HG02870 (cell line): Measurements from ENCODE around the gene YJU2.
A peak's percentile ranks its signal among the peaks of the same experiment; 100 is the strongest.
"Not testable (repeated sequence)": the region's sequence is repeated elsewhere in the genome, so short reads cannot be mapped to it uniquely, and the experiment has no call there.

Source experiments
- ATAC-seq: cut with Tn5 transposase; IDR thresholded peaks from one replicate; pipeline ENCODE4 v1.9.1; 2021; ENCODE audit warnings: mild to moderate bottlenecking, moderate library complexity; ENCODE audit not compliant: unreplicated experiment

YJU2 gene

GRCh38 chr19:4246767-4247593 is at the start of gene YJU2:
YJU2 (plus strand) TSS chr19:4247080; CDS start chr19:4247147, 67 bp downstream.
- peak; percentile 86 for ATAC-seq

- ATAC-seq = no peak
Measured at GRCh38 chr19:4197228-4197624, 49.7 kb upstream of the YJU2 start.

DNA sequence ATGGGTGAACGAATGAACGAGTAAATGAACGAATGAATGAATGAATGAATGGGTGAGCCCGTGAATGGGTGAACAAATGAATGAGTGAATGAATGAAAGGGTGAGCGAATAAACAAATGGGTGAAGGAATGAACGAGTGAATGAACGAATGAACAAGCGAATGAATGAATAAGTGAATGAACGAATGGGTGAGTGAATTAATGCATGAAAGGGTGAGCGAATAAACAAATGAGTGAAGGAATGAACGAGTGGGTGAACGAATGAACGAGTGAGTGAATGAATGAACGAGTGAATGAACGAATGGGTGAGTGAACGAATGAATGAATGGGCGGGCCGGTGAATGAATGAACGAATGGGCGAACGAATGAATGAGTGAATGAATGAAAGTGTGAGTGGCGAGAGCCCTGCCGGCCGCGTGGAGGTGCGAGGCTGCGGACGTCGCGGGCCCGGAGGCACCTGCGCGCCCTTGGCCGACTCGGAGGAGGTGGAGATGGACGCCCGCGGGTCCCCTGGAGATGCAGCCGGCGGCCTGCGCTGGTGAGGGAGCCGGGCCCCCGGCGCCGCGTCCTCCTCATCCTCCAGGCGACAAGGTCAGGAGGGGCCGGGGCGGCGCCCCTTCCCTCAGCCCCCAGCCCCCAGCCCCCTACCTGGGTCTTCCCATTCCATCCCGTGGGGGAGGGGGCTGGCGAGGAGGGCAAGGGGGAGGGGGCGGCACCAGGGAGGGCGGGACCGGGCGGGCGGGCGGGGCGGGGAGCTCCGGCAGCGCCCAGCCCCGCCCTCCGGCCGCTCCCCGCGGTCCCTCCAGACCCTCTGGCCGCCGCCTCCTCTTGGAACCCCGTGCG is 49.0 kb upstream of the YJU2 start:
- no peak for ATAC-seq

DNA sequence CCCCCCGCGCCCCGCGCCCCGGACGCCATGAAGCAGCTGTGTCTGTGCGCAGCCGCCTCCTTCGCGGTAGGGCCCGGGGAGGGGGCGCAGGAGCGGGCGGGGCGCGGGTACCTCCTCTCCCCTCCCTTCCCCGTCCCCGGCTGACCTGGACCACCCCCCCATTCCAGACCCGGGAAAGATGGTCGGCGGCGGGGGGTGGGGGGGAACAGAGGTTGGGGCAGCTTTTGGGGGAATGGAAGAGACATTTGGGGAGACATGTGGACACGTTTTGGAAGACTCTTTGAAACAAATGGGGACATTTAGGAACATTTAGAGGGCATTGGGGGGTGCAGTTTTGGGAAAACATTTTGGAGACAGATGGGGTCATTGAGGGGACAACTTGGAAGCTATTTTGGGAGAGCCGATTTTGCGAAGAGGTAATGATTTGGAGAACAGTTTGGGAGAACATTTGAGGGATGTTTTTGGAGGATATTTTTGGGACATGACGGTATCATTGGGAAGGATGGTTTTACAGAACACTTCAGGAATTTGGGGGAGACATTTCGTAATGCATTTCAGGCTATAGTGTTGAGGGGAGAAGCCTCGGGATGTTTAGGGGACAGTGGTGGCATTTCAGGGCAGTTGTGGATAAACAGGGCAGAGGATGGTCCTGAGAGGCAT is 48.3 kb upstream of the YJU2 start:
- ATAC-seq = no peak

DNA sequence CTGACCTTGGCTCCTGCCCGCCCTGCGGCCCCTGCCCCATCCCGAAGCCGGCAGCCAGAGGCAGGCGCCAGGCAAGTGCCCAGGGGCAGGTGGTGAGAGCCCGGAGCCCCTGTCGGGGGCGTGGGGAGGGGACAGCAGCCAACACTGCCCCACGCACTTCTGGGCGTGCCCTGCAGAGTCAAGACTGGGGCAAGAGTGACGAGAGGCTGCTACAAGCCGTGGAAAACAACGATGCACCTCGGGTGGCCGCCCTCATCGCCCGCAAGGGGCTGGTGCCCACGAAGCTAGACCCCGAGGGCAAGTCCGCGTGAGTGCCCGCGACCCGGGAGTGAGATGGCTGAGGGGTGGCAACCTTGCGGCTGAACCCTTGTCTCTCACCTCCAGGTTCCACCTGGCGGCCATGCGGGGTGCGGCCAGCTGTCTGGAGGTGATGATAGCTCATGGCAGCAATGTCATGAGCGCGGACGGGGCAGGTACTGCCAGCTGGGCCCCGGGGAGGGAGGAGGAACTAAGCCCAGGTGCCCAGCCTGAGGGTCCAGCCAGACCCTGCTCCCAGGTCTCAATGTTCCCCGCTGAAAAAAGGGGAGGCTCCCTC is 47.1 kb upstream of the YJU2 start:
- no peak for ATAC-seq

- ATAC-seq = no peak
Measured at GRCh38 chr19:4200940-4201542, 45.8 kb upstream of the YJU2 start.

GRCh38 chr19:4201798-4202197 is 45.1 kb upstream of the YJU2 start:
- ATAC-seq = no peak

DNA sequence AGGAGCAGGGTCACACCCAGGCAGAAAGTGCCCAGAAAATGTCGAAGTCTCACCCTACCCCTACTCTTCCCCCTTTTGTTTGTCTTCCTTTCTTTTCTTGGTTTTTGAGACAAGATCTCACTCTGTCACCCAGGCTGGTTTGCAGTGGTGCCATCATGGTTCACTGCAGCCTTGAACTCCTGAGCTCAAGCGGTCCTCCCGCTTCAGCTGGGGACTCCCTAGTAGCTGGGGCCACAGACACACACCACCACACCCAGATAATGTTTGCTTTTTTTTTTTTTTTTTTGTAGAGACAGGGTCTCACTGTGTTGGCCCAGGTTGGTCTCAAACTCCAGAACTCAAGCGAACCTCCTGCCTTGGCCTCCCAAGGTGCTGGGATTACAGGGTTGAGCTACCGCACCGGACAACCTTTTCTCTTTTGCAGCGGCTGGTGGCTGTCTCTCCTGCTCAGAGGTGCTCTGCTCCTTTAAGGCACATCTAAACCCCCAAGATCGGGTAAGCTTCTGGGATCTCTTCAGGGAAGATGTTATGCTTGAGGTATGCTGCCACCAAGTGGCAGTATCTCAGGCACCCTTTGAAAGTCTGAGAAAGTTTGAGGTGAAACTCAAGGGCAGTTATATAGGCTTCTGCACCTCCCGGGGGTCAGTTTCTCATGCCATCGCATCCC is 39.9 kb upstream of the YJU2 start:
- ATAC-seq = no peak

DNA sequence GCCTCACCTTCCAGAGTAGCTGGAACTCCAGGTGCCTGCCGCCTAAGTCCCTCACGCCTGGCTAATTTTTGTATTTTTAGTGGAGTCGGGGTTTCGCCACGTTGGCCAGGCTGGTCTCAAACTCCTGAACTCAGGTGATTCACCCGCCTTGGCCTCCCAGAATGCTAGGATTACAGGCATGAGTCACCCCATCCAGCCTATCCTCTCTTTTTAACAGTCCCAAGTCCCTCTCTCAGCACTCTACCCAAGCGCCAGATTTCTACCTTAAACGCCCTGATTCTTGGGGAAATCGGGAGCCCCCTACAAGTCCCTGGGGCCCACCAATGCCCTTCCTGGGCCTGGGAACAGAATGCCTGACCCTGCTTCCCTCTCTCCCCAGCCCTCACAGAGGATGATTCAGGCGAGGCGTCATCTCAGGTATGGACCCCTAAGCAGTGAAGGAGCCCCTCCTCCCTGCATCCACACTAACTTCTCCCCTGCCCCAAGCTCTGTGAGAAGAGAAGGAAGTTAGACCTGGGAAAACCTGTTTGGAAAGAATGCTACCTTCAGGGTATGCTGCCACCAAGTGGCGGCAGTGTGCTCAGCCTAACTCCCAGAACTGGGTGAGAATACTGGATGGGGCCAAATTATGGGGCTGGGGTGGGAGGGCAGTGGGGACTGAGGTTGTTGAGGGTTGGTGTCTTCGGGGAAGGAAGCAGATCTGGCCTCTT is 38.3 kb upstream of the YJU2 start:
- no peak for ATAC-seq

GRCh38 chr19:4210166-4210731 is 36.6 kb upstream of the YJU2 start:
- ATAC-seq = no peak

DNA sequence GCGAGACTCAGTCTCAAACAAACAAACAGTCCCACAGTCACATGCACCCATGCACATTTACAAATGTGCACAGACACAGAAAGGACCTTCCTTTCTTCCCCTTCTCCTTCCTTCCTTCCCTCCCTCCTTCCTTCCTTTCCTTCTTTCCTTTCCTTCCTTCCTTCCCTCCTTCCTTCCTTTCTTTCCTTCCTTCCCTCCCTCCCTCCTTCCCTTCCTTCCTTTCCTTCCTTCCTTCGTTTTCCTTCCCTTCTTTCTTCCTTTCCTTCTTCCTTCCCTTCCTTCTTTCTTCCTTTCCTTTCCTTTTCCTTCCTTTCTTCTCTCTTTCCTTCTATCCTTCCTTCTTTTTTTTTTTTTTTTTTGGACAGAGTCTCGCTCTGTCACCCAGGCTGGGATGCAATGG is 33.8 kb upstream of the YJU2 start:
- no peak for ATAC-seq

DNA sequence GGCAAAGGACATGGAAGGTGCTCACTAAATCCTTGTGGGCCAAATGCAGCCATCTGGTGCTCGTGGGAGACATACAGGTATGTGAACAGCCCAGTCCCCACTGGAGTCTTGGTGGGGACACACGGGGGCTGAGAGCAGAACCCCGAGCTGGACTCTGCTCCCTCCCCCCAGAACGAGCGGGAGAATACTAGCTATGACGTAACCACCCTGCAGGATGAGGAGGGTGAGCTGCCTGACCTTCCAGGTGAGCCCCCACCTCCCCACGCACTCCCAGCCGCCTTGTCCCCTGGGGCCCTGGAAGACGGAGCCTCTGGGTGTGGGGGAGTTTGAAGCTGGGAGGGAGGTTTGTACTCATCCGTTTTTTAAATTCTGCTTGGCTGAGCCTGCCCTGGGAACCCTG is 31.1 kb upstream of the YJU2 start:
- no peak for ATAC-seq

- ATAC-seq = no peak
Measured at GRCh38 chr19:4216846-4217245, 30.0 kb upstream of the YJU2 start.

DNA sequence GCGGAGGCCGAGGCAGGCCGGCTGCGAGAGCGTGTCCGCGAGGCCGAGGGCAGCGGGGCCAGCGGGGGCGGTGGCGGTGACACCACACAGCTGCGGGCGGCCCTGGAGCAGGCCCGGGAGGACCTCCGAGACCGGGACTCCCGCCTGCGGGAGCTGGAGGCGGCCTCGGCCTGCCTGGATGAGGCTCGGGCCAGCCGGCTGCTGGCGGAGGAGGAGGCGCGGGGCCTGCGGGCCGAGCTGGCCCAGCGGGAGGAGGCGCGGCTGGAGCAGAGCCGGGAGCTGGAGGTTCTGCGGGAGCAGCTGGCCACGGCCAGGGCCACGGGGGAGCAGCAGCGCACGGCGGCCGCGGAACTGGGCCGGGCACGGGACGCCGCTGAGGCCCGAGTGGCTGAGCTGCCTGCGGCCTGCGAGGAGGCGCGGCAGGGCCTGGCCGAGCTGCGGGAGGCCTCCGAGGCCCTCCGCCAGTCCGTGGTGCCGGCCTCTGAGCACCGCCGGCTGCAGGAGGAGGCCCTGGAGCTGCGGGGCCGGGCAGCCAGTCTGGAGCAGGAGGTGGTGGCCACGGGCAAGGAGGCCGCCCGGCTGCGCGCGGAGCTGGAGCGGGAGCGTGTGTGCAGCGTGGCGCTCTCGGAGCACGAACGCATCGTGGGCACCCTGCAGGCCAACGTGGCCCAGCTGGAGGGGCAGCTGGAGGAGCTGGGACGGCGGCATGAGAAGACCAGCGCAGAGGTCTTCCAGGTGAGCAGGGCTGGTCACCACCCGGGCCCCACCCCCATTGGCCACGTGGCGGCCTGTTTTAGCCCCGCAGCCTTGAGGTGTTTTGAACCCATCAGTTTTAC is 29.2 kb upstream of the YJU2 start:
- no peak for ATAC-seq

GRCh38 chr19:4218523-4218922 is 28.4 kb upstream of the YJU2 start:
- not testable (repeated sequence) for ATAC-seq

GRCh38 chr19:4220188-4220587 is 26.7 kb upstream of the YJU2 start:
- ATAC-seq = no peak

- ATAC-seq = no peak
Measured at GRCh38 chr19:4224470-4224869, 22.4 kb upstream of the YJU2 start.

DNA sequence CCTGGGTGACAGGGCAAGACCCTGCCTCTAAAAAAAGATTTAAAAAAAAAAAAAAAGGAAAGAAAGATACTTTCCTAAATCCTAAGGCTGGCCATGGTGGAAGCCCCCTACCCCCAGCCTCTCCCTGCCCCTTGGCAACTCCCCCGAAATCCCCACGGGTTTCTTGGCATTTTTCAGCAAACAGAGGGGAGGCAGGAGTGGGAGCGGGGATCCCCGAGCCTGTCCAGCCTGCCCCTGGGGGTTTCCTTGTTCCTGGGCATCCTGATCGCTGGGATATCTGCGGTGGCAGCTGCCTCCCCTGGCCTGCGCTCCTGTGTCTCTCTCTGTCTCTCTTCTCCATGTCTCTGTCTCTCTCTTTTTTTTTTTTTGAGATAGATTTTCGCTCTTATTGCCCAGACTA is 21.0 kb upstream of the YJU2 start:
- no peak for ATAC-seq
